K562 (cell line): Measurements from ENCODE around the gene ACER3. TPM values are rescaled to one million over a fixed set of nuclear protein-coding genes. Genes with fewer than 3 reads are reported as not detected.

Source experiments
- ATAC-seq: fragments of 200-7000 bp; cut with Tn5 transposase; 3 replicates; pipeline ENCODE4 v1.9.1; 2020; ENCODE audit warnings: moderate library complexity
- BruUV-seq: library from RNA; stranded (reverse); fragments of 400-500 nt; replicated peaks from 2 replicates; lab custom pipeline; 2021; lab: Mats Ljungman, UMichigan
- CTCF ChIA-PET: fragments of 300-600 bp; formaldehyde crosslinking; extraction: SDS; loops from one replicate; lab custom pipeline; 2021; ENCODE audit warnings: low intra/inter-chr PET ratio; lab: Yijun Ruan, JAX
- POLR2A ChIA-PET: fragments of 300-600, 350-650 bp; sonication (Branson Sonifier 250); formaldehyde crosslinking; extraction: SDS; loops from one replicate; lab custom pipeline; 2021; ENCODE audit warnings: antibody characterized with exemption, inconsistent platforms; lab: Yijun Ruan, JAX
- DNase-seq, 4 experiments: peaks; one replicate each; pipeline versions ENCODE4 v3.0.0 to v3.0.0-alpha.2; 2011 to 2018; ENCODE audit warnings: low spot score in 3 of 4, mixed read lengths in 3 of 4; ENCODE audit errors: extremely low read depth in 1 of 4
- FAIRE-seq: peaks from 2 replicates; lab custom pipeline; 2011; peaks lifted over from hg19 to GRCh38; lab: Jason Lieb, UNC
- H2AFZ ChIP-seq: 2 replicates; pipeline ENCODE4 v1.6.0; 2011; ENCODE audit warnings: low read depth, low read length, control low read depth, inconsistent platforms
- H3K27ac ChIP-seq: fragments of 200-600 bp; 3 replicates; pipeline ENCODE4 v1.8.0; 2011; ENCODE audit warnings: low read depth, mild to moderate bottlenecking, control low read depth, inconsistent platforms, low read length, moderate library complexity, mixed read lengths; ENCODE audit errors: extremely low read depth
- H3K27me3 ChIP-seq, 2 experiments: fragments of 300-600 bp in 1 of 2; 2 replicates in 1 of 2; 3 replicates in 1 of 2; pipeline versions ENCODE4 v1.6.0 to v1.8.0; 2011; ENCODE audit warnings: inconsistent platforms in 2 of 2, low read length in 2 of 2, mild to moderate bottlenecking in 1 of 2, mixed read lengths in 1 of 2, moderate library complexity in 1 of 2; ENCODE audit not compliant: control insufficient read depth in 2 of 2, insufficient read depth in 2 of 2
- H3K36me3 ChIP-seq: fragments of 300-600 bp; 3 replicates; pipeline ENCODE4 v1.8.0; 2011; ENCODE audit warnings: mild to moderate bottlenecking, low read length, inconsistent platforms; ENCODE audit not compliant: control insufficient read depth, insufficient read depth
- H3K4me1 ChIP-seq, 2 experiments: fragments of 200-600 bp in 1 of 2; replicated peaks in 1 of 2; 2 replicates in 1 of 2; 3 replicates in 1 of 2; pipeline versions ENCODE4 v1.5.1 to v1.8.0; 2011; ENCODE audit warnings: inconsistent platforms in 2 of 2, low read length in 2 of 2, mild to moderate bottlenecking in 1 of 2, mixed read lengths in 1 of 2, moderate library complexity in 1 of 2; ENCODE audit not compliant: control insufficient read depth in 2 of 2, insufficient read depth in 2 of 2
- H3K4me2 ChIP-seq: 2 replicates; pipeline ENCODE4 v1.6.1; 2011; ENCODE audit warnings: low read length, control low read depth, inconsistent platforms, mixed read lengths; ENCODE audit not compliant: insufficient read depth
- H3K4me3 ChIP-seq: fragments of 200-600 bp; sonication (generic), shearing (Covaris generic); 2 replicates; pipeline ENCODE4 v1.5.1; 2016; ENCODE audit warnings: control low read depth, inconsistent platforms
- H3K79me2 ChIP-seq: fragments of 200-600 bp; 3 replicates; pipeline ENCODE4 v1.8.0; 2011; ENCODE audit warnings: low read length, inconsistent platforms; ENCODE audit not compliant: control insufficient read depth, insufficient read depth
- H3K9ac ChIP-seq, 2 experiments: 2 replicates each; pipeline versions ENCODE4 v1.6.0 to v1.6.1; 2011; ENCODE audit warnings: low read depth in 2 of 2, low read length in 2 of 2, control low read depth in 1 of 2, inconsistent platforms in 1 of 2, mild to moderate bottlenecking in 1 of 2, mixed read lengths in 1 of 2; ENCODE audit not compliant: insufficient read depth in 1 of 2
- H3K9me1 ChIP-seq: one replicate; pipeline ENCODE4 v1.6.0; 2011; ENCODE audit warnings: inconsistent platforms, mild to moderate bottlenecking, low read length, moderate library complexity; ENCODE audit not compliant: control insufficient read depth, insufficient read depth
- H3K9me3 ChIP-seq: replicated peaks from 2 replicates; pipeline ENCODE4 v1.5.1; 2011; ENCODE audit warnings: low read depth, low read length, inconsistent platforms; ENCODE audit not compliant: control insufficient read depth, insufficient read depth
- H4K20me1 ChIP-seq: replicated peaks from 2 replicates; pipeline ENCODE4 v1.6.1; 2011; ENCODE audit warnings: low read length, inconsistent platforms, mixed read lengths; ENCODE audit not compliant: control insufficient read depth, insufficient read depth
- SREBF2 ChIP-seq: sonication (generic); formaldehyde crosslinking; IDR thresholded peaks from 2 replicates; pipeline ENCODE4 v1.4.0; 2020; ENCODE audit warnings: mild to moderate bottlenecking, missing genetic modification reagents
- TOE1 ChIP-seq, 2 experiments: fragments of 450-650 bp in 1 of 2; sonication (generic) in 1 of 2; formaldehyde crosslinking in 1 of 2; IDR thresholded peaks; 2 replicates each; pipeline versions ENCODE4 v1.7.1 to v1.8.0; 2016 to 2022; ENCODE audit warnings: borderline replicate concordance in 2 of 2, mild to moderate bottlenecking in 2 of 2, antibody characterized with exemption in 1 of 2, inconsistent platforms in 1 of 2, low read depth in 1 of 2, missing genetic modification reagents in 1 of 2, moderate library complexity in 1 of 2
- ZNF23 ChIP-seq: fragments of 250-450 bp; sonication (Bioruptor Pico); IDR thresholded peaks from 2 replicates; pipeline ENCODE4 v1.4.0; 2020; ENCODE audit warnings: mild to moderate bottlenecking
- ZNF57 ChIP-seq: fragments of 450-650 bp; formaldehyde crosslinking; IDR thresholded peaks from 2 replicates; pipeline ENCODE4 v1.4.0; 2020; ENCODE audit warnings: mild to moderate bottlenecking, moderate library complexity
- WGBS: fragments of 100-300 bp; shearing (Covaris generic); methylation state at CpG from one replicate; pipeline ENCODE4 v1.1.6; 2016; ENCODE audit warnings: low coverage, mixed read lengths; ENCODE audit not compliant: insufficient coverage; ENCODE audit errors: missing lambda C conversion rate; 5-methylcytosine and 5-hydroxymethylcytosine counted together
- in situ Hi-C: fragments of 300-500 bp; cut with MboI; formaldehyde crosslinking; loops from 4 replicates; pipeline ENCODE4 v1.15.0; 2018; ENCODE audit warnings: inconsistent platforms, mixed read lengths
- intact Hi-C: fragments of 100-400 bp; cut with micrococcal nuclease; formaldehyde crosslinking; loops from 2 replicates; pipeline ENCODE4 v1.14.2; 2022
- polyA plus RNA-seq, 8 experiments: library from polyadenylated mRNA; depleted of rRNA in 4 of 8; stranded (reverse) in 5 of 8; unstranded in 3 of 8; fragments of >200 nt; fragmentation: Nextera tagmentation in 2 of 8; fragmentation: Illumina TruSeq in 1 of 8; extraction: Ambion mirVana in 2 of 8; extraction: Trizol in 1 of 8; gene quantifications; 2 replicates each; pipeline versions ENCODE4 v1.2.1 to v1.2.3, GENCODE V29; 2011 to 2014; ENCODE audit warnings: inconsistent platforms in 1 of 8, missing spikeins in 1 of 8
- total RNA-seq, 7 experiments: library from RNA; depleted of rRNA in 6 of 7; stranded (reverse); fragments of >200 nt in 6 of 7; fragmentation: Illumina TruSeq in 2 of 7; extraction: Trizol in 2 of 7; gene quantifications; 2 replicates each; pipeline versions ENCODE4 v1.2.1 to v1.2.3, GENCODE V29; 2011 to 2021; ENCODE audit warnings: low replicate concordance in 1 of 7
- TF ChIP-seq, protein P1 (sequence below): sonication (generic); formaldehyde crosslinking; IDR thresholded peaks from 2 replicates; pipeline ENCODE4 v1.5.0; 2020; ENCODE audit warnings: missing genetic modification reagents

ACER3 gene
- total and polyA plus RNA-seq, 9 of the 15 experiments (the other 6 are each of a cell fraction or from before 2014, with no cell fraction given) = 2.0 to 23.8 (median 9.5) TPM

DNA sequence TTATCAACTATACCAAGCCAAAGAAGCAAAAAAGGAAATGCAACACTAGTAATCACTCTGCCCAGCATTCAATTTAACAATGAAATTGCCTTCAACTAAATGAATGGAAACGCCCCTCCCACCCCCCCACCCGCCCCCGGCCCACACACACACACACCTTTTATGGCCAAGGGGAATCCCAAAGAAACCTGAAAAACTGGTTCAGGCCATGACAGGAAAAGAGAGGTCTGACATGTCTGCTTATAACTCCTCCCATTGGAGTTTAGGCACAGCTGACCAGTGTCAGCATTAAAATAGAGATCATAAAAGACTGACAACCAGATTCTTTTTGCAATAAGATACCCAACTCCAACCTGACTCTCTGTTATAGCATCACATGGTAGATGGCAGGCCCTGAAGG is 42.6 kb downstream of the ACER3 start:
- H3K9me1 ChIP-seq = no peaks in the 10 kb centered on the region
- CTCF ChIA-PET = no interaction called here
- no peak overlapping the region for H3K4me2 ChIP-seq
- H2AFZ ChIP-seq = no peak overlapping the region
- TF ChIP-seq, protein P1, sequence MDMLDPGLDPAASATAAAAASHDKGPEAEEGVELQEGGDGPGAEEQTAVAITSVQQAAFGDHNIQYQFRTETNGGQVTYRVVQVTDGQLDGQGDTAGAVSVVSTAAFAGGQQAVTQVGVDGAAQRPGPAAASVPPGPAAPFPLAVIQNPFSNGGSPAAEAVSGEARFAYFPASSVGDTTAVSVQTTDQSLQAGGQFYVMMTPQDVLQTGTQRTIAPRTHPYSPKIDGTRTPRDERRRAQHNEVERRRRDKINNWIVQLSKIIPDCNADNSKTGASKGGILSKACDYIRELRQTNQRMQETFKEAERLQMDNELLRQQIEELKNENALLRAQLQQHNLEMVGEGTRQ (CRISPR knock-in tag) = no peak
- TF ChIP-seq TOE1 (IDR thresholded peaks at IDR 0.05; ENCODE audit: borderline replicate concordance) (no peak), TOE1 (CRISPR knock-in tag; IDR thresholded peaks at IDR 0.05; ENCODE audit: borderline replicate concordance, low read depth) (no peak), SREBF2 (no peak), ZNF57 (CRISPR knock-in tag) (no peak), ZNF23 (CRISPR knock-in tag) (no peak)
- H3K36me3 ChIP-seq = no peaks in the 10 kb centered on the region; the same call in 2 of the 3 replicates
- peaks cover 3% of the 10 kb centered on the region; the same call in 1 of the 2 replicates for H3K9me3 ChIP-seq
- intact Hi-C loops (no loop called here), in situ Hi-C loops (no loop called here)
- no peaks in the 10 kb centered on the region for H4K20me1 ChIP-seq
- no peak overlapping the region for H3K4me3 ChIP-seq
- FAIRE-seq (no peak), ATAC-seq (no peak), DNase-seq (no peak)
- no peaks in the 10 kb centered on the region; the same call in 2 of the 3 replicates for H3K79me2 ChIP-seq
- no TSS peak for BruUV-seq
- WGBS = 53% methylated on average over 3 of the region's 3 CpGs
- no peak overlapping the region for H3K27ac ChIP-seq
- peaks cover 0 to 16% of the 10 kb centered on the region in 2 experiments; a peak in 3 of 5 replicates for H3K4me1 ChIP-seq
- POLR2A ChIA-PET = no interaction called here
- no peak overlapping the region for H3K9ac ChIP-seq
- no peaks in the 10 kb centered on the region for H3K27me3 ChIP-seq
